Measurements from ENCODE around the gene NSD1.

Gene NSD1

DNA sequence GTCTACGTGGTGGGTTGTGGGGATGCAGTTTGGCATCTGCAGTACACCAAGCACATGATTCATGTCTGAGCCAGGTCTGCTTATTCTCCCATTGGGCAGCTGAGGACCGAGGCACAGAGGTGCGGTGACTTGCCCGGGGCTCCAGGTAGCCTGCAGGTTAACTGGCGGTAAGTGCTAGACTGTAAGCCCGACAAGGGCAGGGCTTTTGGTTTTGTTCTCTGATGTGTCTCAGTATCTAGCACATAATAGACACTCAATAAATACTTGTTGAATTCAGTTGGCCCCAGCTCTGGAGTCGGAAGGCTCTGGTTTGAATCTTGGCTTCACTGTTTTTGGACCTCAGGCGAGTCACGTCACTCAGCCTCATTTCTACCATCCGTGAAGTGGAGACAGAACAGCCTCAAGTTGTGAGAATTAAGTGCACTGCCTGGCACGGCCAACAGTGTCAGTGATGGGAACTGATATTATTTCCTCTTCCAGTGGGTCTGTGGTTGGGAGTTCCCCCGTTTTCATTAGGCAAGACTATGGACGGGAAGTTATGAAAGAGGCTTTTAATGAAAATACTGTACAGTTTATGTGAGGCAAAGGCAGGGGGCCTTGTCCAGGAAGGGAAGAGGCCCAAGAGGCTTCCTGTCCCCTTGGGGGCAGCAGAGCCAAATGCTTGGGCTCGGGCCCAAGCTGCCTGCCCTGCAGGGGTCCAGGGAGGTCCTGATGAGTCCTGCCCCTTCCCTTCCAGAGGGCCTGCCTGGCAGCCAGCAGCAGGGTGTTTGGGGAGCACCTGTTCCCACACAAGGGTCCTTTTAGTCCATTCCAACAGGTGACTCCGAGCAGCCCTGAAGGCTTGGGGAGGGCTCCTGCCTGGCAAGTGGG, 173.3 kb downstream of the NSD1 start:
- no peak for TF ChIP-seq REST (IDR thresholded peaks at IDR 0.05; ENCODE audit: insufficient read depth in 1 of 2, low read depth in 2 of 2, low read length in 2 of 2)
- 0 out of 2 replicates have a peak, but pooled peaks have one; percentile 46 for TF ChIP-seq POLR2AphosphoS5 (IDR thresholded peaks at IDR 0.05; ENCODE audit: low read depth, low read length)

- TF ChIP-seq SIN3A (IDR thresholded peaks at IDR 0.05; ENCODE audit: borderline replicate concordance, insufficient read depth, low read length) (no peak), POLR2AphosphoS5 (IDR thresholded peaks at IDR 0.05; ENCODE audit: low read depth, low read length) (no peak; the same call in 1 of the 2 replicates), FOXP2 (optimal IDR thresholded peaks at IDR 0.05; ENCODE audit: borderline replicate concordance, extremely low read depth, extremely low read length, insufficient read depth) (no peak), REST (IDR thresholded peaks at IDR 0.05; ENCODE audit: insufficient read depth in 1 of 2, low read depth in 2 of 2, low read length in 2 of 2) (no peak), TAF1 (IDR thresholded peaks at IDR 0.05; ENCODE audit: borderline replicate concordance, insufficient read depth, low read length) (no peak)
Measured at GRCh38 chr5:177307544-177308363, 174.2 kb downstream of the NSD1 start.

DNA sequence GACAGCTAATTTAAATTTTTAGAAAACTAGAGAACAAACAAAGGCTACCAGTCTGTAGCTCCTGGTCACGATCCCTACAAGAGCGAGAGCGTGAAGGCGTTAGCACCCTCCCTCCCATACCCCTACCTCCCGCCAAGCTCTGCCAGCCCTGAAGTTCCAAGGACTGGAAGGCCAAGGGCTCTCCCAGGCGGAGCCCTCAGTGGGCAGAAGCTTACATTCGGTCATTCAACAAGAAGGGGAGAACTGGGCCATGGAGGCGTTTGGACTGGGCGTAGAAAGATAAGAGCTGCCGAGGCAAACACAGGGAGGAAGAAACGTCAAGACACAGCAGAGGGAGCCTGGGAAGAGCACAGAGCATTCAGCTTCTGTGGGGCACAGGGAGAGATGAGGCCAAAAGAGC, 175.2 kb downstream of the NSD1 start:
- TF ChIP-seq REST (IDR thresholded peaks at IDR 0.05; ENCODE audit: insufficient read depth in 1 of 2, low read depth in 2 of 2, low read length in 2 of 2) (no peak), SIN3A (IDR thresholded peaks at IDR 0.05; ENCODE audit: borderline replicate concordance, insufficient read depth, low read length) (no peak), FOXP2 (optimal IDR thresholded peaks at IDR 0.05; ENCODE audit: borderline replicate concordance, extremely low read depth, extremely low read length, insufficient read depth) (no peak), TAF1 (IDR thresholded peaks at IDR 0.05; ENCODE audit: borderline replicate concordance, insufficient read depth, low read length) (no peak), POLR2AphosphoS5 (IDR thresholded peaks at IDR 0.05; ENCODE audit: low read depth, low read length) (no peak)

DNA sequence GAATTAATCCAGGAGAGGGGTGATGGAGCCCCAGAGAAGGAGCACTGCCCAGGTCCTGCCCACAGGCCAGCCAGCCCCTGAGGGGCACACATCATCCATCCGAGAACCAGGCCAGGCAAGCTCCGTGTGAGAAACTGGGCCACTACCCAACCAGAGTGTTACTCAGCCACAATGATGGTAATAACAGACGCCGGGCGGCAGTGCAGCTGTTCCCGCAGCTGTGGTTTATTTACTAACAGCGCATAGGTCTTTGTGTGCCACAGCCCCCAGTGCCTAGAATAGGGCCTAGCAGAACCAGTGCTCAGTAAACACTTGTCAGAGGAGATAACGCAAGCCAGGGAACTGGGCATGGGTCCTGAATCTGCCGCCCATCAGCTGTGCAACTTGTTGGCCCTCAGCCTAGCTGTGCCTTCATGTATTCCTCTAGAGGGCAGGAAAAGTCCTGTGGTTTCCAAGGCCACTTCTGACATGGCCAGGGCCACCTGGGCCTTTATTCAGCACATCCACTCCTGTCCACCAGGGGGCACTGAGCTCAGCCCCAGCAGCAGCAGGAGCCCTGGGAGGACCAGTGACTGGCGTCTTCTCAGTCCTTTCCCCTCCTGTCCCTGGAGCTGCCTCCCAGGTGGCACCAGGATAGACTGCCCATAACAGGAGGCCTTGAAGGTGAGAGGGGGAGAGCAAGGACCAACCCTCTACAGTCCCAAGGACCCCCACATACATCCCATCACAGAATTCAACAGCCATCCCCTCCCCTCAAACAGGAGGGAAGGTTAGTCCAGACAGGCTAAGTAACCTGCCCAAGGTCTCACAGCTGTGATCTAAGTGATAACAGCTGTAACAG, 176.0 kb downstream of the NSD1 start:
- no peak for TF ChIP-seq SIN3A (IDR thresholded peaks at IDR 0.05; ENCODE audit: borderline replicate concordance, insufficient read depth, low read length)
- no peak for TF ChIP-seq POLR2AphosphoS5 (IDR thresholded peaks at IDR 0.05; ENCODE audit: low read depth, low read length)
- TF ChIP-seq FOXP2 (optimal IDR thresholded peaks at IDR 0.05; ENCODE audit: borderline replicate concordance, extremely low read depth, extremely low read length, insufficient read depth): peak; percentile 70
- no peak for TF ChIP-seq REST (IDR thresholded peaks at IDR 0.05; ENCODE audit: insufficient read depth in 1 of 2, low read depth in 2 of 2, low read length in 2 of 2)

All from PFSK-1 (cell line).